HepG2 (cell line): ENCODE measurements around the gene LMAN2. TPM values are rescaled to one million over a fixed set of nuclear protein-coding genes. Genes with fewer than 3 reads are reported as not detected.

Experiments used
- JUND ChIP-seq: sonication (generic); formaldehyde crosslinking; IDR thresholded peaks from 2 replicates; pipeline ENCODE4 v1.8.0; 2022; ENCODE audit warnings: mild to moderate bottlenecking, missing genetic modification reagents
- KLF15 ChIP-seq: sonication (generic); formaldehyde crosslinking; IDR thresholded peaks from 2 replicates; pipeline ENCODE4 v1.8.1; 2023; ENCODE audit warnings: borderline replicate concordance, mild to moderate bottlenecking, inconsistent platforms, missing genetic modification reagents, mixed read lengths
- MED1 ChIP-seq: sonication (generic); formaldehyde crosslinking; IDR thresholded peaks from 2 replicates; pipeline ENCODE4 v1.4.0; 2020; ENCODE audit warnings: missing genetic modification reagents
- MEIS2 ChIP-seq: sonication (generic); formaldehyde crosslinking; IDR thresholded peaks from 2 replicates; pipeline ENCODE4 v1.9.0; 2021; ENCODE audit warnings: mild to moderate bottlenecking, missing genetic modification reagents
- MIER2 ChIP-seq: IDR thresholded peaks from 2 replicates; pipeline ENCODE4 v1.6.1; 2016; ENCODE audit warnings: missing biosample characterization, missing genetic modification reagents
- MXI1 ChIP-seq: IDR thresholded peaks from 3 replicates; pipeline ENCODE4 v1.6.1; 2012; ENCODE audit warnings: low read depth, low read length, inconsistent platforms, borderline replicate concordance
- SP5 ChIP-seq: IDR thresholded peaks from 2 replicates; pipeline ENCODE4 v1.6.1; 2016; ENCODE audit warnings: low read depth, borderline replicate concordance
- SSRP1 ChIP-seq: IDR thresholded peaks from 2 replicates; pipeline ENCODE4 v1.6.1; 2016; ENCODE audit warnings: control low read depth
- ZMYM4 ChIP-seq: sonication (generic); formaldehyde crosslinking; IDR thresholded peaks from 2 replicates; pipeline ENCODE4 v1.8.1; 2023; ENCODE audit warnings: mild to moderate bottlenecking, missing genetic modification reagents
- ZNF121 ChIP-seq: sonication (generic); formaldehyde crosslinking; IDR thresholded peaks from 2 replicates; pipeline ENCODE4 v1.5.0; 2020; ENCODE audit warnings: mild to moderate bottlenecking, missing genetic modification reagents
- ZNF234 ChIP-seq: sonication (generic); formaldehyde crosslinking; conservative IDR thresholded peaks from 2 replicates; pipeline ENCODE4 v1.5.1; 2020; ENCODE audit warnings: mild to moderate bottlenecking, missing genetic modification reagents
- ZNF354B ChIP-seq: sonication (generic); formaldehyde crosslinking; IDR thresholded peaks from 2 replicates; pipeline ENCODE4 v1.8.0; 2022; ENCODE audit warnings: mild to moderate bottlenecking, missing genetic modification reagents
- ZNF451 ChIP-seq: sonication (generic); formaldehyde crosslinking; IDR thresholded peaks from 2 replicates; pipeline ENCODE4 v1.5.0; 2020; ENCODE audit warnings: mild to moderate bottlenecking, missing genetic modification reagents
- ZNF510 ChIP-seq: sonication (generic); formaldehyde crosslinking; IDR thresholded peaks from 2 replicates; pipeline ENCODE4 v1.4.0; 2020; ENCODE audit warnings: low read depth, mild to moderate bottlenecking, missing genetic modification reagents
- ZNF747 ChIP-seq: sonication (generic); formaldehyde crosslinking; IDR thresholded peaks from 2 replicates; pipeline ENCODE4 v1.8.1; 2023; ENCODE audit warnings: missing genetic modification reagents, mild to moderate bottlenecking, borderline replicate concordance
- ZSCAN21 ChIP-seq: sonication (generic); formaldehyde crosslinking; IDR thresholded peaks from 2 replicates; pipeline ENCODE4 v1.8.0; 2022; ENCODE audit warnings: mild to moderate bottlenecking, missing genetic modification reagents, moderate library complexity, borderline replicate concordance
- polyA plus RNA-seq, 8 experiments: library from polyadenylated mRNA; depleted of rRNA in 3 of 8; stranded (reverse) in 7 of 8; unstranded in 1 of 8; fragments of >200 nt; fragmentation: Illumina TruSeq in 4 of 8; extraction: Trizol in 4 of 8; gene quantifications; 2 replicates each; pipeline versions ENCODE4 v1.2.1 to v1.2.3, GENCODE V29; 2011 to 2016; ENCODE audit warnings: low read depth in 4 of 8, missing spikeins in 1 of 8, mixed read lengths in 1 of 8; ENCODE audit not compliant: insufficient read depth in 1 of 8
- total RNA-seq, 5 experiments: library from RNA; depleted of rRNA; stranded (reverse); fragments of >200 nt; fragmentation: Illumina TruSeq; extraction: Trizol; gene quantifications; 2 replicates each; pipeline ENCODE4 v1.2.3, GENCODE V29; 2016; ENCODE audit warnings: low read depth in 1 of 5
- TF ChIP-seq, protein P1 (sequence below): sonication (generic); formaldehyde crosslinking; conservative IDR thresholded peaks from 2 replicates; pipeline ENCODE4 v1.4.0; 2020; ENCODE audit warnings: missing genetic modification reagents
- TF ChIP-seq, protein P2 (sequence below): sonication (generic); formaldehyde crosslinking; IDR thresholded peaks from 2 replicates; pipeline ENCODE4 v1.5.0; 2020; ENCODE audit warnings: missing genetic modification reagents
- TF ChIP-seq, protein P3 (sequence below): sonication (generic); formaldehyde crosslinking; IDR thresholded peaks from 2 replicates; pipeline ENCODE4 v1.4.0; 2020; ENCODE audit warnings: missing genetic modification reagents, low read depth, mild to moderate bottlenecking, borderline replicate concordance
- TF ChIP-seq, protein P4 (sequence below): sonication (generic); formaldehyde crosslinking; IDR thresholded peaks from 2 replicates; pipeline ENCODE4 v1.4.0; 2020; ENCODE audit warnings: mild to moderate bottlenecking, missing genetic modification reagents
- TF ChIP-seq, protein P5 (sequence below): sonication (generic); formaldehyde crosslinking; IDR thresholded peaks from 2 replicates; pipeline ENCODE4 v1.4.0; 2020; ENCODE audit warnings: missing genetic modification reagents, borderline replicate concordance

Gene LMAN2
- total and polyA plus RNA-seq, 2 of the 13 experiments (the other 11 are each of a cell fraction or from before 2014, with no cell fraction given): 191 to 197 TPM

DNA sequence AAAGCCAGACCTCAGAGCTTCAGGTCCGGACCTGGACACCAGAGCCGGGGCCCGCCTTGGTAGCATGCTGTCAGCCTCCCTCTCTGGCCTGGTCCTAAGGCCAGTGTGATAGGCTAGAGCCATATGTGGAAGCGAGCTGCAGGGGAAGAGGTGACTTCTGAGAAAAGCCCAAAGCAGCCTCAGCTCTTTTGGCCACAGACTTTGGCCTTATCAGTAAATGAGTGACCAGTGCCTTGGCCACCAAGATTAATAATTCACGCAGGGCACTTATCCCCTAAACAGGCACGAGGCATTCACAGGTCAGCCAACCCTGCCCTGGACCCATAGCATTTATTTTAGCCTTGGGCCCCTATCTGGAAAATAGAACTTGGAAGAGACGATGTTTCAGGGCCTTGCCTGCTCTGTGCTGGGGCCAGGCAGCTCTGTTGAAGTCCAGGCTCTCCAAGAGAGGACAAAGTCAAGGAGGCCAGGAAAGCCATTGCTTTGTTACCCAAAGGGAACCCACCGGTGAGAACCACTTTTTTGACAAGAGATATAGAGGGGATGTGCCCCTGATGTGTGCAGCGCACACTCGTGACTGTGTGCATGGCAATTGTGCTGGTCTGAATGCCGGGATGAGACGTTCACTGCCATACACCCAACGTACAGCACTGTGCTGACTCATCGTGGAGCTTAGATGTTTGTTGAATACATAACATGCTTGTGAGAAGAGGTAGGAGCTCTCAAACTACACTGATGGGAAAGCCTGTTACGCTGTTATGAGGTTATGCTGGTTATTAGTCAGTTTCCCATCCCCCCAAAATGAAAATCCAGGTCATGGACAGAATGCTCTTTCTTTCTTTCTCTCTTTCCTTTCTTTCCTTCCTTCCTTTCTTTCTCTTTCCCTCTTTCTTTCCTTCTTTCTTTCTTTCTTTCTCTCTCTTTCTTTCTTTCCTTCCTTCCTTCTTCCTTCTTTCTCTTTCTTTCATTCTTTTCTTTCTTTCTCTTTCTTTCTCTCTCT lies 27.7 kb upstream of the LMAN2 start (continued):
- TF ChIP-seq, protein P1, sequence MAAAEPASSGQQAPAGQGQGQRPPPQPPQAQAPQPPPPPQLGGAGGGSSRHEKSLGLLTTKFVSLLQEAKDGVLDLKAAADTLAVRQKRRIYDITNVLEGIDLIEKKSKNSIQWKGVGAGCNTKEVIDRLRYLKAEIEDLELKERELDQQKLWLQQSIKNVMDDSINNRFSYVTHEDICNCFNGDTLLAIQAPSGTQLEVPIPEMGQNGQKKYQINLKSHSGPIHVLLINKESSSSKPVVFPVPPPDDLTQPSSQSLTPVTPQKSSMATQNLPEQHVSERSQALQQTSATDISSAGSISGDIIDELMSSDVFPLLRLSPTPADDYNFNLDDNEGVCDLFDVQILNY (CRISPR knock-in tag): no peak
- TF ChIP-seq ZNF234 (CRISPR knock-in tag) (no peak; the same call in 1 of the 2 replicates), KLF15 (no peak), ZNF451 (no peak), MXI1 (peak; percentile 7; the same call in 1 of the 3 replicates), SSRP1 (CRISPR knock-in tag) (peak; percentile 83), ZNF121 (CRISPR knock-in tag) (no peak), MIER2 (CRISPR knock-in tag) (no peak), JUND (CRISPR knock-in tag) (no peak), ZSCAN21 (CRISPR knock-in tag) (no peak), SP5 (CRISPR knock-in tag) (0 out of 2 replicates have a peak, but pooled peaks have one; percentile 17), ZNF354B (CRISPR knock-in tag) (no peak), MED1 (peak; percentile 83), ZNF747 (CRISPR knock-in tag) (peak; percentile 63; the same call in 1 of the 2 replicates), ZMYM4 (CRISPR knock-in tag) (peak; percentile 58), MEIS2 (peak; percentile 62; the same call in 1 of the 2 replicates), ZNF510 (CRISPR knock-in tag) (no peak)
- TF ChIP-seq, protein P2, sequence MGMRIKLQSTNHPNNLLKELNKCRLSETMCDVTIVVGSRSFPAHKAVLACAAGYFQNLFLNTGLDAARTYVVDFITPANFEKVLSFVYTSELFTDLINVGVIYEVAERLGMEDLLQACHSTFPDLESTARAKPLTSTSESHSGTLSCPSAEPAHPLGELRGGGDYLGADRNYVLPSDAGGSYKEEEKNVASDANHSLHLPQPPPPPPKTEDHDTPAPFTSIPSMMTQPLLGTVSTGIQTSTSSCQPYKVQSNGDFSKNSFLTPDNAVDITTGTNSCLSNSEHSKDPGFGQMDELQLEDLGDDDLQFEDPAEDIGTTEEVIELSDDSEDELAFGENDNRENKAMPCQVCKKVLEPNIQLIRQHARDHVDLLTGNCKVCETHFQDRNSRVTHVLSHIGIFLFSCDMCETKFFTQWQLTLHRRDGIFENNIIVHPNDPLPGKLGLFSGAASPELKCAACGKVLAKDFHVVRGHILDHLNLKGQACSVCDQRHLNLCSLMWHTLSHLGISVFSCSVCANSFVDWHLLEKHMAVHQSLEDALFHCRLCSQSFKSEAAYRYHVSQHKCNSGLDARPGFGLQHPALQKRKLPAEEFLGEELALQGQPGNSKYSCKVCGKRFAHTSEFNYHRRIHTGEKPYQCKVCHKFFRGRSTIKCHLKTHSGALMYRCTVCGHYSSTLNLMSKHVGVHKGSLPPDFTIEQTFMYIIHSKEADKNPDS (CRISPR knock-in tag): no peak
- TF ChIP-seq, protein P3, sequence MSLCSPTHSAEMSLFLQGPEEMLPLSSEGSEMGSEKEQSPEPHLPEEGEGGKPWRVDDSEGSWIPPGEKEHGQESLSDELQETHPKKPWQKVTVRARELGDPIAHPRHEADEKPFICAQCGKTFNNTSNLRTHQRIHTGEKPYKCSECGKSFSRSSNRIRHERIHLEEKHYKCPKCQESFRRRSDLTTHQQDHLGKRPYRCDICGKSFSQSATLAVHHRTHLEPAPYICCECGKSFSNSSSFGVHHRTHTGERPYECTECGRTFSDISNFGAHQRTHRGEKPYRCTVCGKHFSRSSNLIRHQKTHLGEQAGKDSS (CRISPR knock-in tag): no peak
- TF ChIP-seq, protein P4, sequence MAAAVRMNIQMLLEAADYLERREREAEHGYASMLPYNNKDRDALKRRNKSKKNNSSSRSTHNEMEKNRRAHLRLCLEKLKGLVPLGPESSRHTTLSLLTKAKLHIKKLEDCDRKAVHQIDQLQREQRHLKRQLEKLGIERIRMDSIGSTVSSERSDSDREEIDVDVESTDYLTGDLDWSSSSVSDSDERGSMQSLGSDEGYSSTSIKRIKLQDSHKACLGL (CRISPR knock-in tag): no peak
- TF ChIP-seq, protein P5, sequence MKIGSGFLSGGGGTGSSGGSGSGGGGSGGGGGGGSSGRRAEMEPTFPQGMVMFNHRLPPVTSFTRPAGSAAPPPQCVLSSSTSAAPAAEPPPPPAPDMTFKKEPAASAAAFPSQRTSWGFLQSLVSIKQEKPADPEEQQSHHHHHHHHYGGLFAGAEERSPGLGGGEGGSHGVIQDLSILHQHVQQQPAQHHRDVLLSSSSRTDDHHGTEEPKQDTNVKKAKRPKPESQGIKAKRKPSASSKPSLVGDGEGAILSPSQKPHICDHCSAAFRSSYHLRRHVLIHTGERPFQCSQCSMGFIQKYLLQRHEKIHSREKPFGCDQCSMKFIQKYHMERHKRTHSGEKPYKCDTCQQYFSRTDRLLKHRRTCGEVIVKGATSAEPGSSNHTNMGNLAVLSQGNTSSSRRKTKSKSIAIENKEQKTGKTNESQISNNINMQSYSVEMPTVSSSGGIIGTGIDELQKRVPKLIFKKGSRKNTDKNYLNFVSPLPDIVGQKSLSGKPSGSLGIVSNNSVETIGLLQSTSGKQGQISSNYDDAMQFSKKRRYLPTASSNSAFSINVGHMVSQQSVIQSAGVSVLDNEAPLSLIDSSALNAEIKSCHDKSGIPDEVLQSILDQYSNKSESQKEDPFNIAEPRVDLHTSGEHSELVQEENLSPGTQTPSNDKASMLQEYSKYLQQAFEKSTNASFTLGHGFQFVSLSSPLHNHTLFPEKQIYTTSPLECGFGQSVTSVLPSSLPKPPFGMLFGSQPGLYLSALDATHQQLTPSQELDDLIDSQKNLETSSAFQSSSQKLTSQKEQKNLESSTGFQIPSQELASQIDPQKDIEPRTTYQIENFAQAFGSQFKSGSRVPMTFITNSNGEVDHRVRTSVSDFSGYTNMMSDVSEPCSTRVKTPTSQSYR (CRISPR knock-in tag): peak; percentile 59; the same call in 1 of the 2 replicates
